ENCODE measurements around the gene RUNX3.
"Not testable (repeated sequence)": the region's sequence is repeated elsewhere in the genome, so short reads cannot be mapped to it uniquely, and the experiment has no call there.

RUNX3 gene

DNA sequence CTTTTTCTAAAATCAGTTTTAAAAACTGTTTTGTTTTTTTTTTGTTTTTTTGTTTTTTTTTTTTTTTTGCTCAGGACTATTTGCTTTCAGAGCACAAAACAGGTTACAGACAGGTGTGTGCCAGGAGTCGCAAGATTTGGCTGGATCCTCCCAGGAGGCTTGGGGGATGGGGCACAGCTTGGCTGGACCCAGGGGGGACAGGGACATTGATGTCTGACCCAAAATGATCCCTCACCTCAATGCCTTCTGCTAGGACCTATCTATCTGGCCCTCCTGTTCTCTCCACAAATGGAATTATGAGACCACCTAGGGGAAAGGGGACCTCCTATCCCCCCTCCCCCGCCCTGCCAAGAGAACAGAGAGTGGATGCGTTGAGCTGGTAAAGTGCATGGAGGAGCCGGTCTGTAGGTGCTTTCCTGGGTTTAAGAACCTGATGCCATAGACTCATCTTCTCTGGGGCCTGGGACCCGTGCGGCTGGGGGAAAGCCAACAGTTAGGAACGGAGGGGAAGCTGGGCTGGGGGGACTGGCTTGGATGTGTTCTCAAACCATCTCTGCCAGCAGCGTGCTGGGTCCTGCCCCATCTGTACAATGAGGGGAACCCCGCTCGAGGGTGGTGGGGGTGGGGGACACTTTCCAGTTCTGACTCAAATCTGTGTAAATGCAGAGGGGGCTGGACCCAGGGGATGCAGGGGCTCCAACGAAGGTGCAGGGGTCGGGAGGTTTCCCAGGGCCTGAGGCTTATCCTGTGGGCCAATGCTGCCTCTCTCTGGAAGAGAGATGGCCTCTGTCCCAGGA lies 28.9 kb downstream of the RUNX3 start:
- no peak for DNase-seq (ENCODE audit: low spot score)

GRCh38 chr1:24900486-24900849 lies 29.6 kb downstream of the RUNX3 start:
- DNase-seq (ENCODE audit: low spot score), result peak; percentile 7

DNA sequence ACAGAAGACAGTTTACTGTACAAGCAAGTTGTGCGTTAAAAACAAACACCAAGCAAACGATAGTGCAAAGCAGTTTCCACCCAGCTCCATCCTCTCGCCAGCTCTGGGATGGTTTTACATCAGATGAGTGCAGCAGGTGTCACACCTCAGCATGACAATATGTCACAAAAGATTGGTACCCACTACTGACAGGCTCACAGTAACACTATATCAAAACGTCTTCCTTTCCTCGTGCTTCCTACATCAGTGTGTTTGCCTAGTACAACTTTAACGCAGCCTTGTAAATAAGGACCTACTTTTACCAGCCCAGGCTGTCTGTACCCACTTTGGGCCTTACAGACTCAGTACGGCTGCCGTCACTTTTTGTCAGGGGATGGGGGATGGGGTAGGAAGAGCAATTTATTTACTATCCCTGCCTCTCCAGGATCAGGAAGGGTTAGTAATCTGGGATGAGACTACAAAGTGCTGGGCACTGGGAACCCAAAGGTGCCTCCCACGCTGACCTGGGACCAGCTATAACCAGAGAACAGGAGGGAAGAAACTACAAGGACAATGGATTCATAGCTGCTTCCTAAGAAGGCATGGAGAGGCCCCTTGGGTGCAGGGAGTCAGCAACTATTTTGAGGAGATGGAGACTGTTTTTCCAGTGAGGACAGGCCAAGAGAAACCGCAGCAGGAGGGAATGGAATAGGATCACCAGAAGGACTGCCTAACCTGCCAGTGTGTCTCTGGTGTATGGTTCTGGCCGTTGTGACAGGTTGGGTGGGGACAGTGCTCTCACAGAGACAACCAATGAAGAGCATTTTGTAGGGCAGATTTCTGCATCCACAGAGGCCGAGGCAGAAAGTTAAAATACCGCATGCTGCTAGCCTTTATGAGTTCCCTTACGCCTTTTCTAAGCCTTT lies 30.2 kb downstream of the RUNX3 start:
- peak; percentile 14 for DNase-seq (ENCODE audit: low spot score)

- no peak for DNase-seq (ENCODE audit: low spot score)
These were observed 31.1 kb downstream of the RUNX3 start for GRCh38 chr1:24898909-24899439.

DNA sequence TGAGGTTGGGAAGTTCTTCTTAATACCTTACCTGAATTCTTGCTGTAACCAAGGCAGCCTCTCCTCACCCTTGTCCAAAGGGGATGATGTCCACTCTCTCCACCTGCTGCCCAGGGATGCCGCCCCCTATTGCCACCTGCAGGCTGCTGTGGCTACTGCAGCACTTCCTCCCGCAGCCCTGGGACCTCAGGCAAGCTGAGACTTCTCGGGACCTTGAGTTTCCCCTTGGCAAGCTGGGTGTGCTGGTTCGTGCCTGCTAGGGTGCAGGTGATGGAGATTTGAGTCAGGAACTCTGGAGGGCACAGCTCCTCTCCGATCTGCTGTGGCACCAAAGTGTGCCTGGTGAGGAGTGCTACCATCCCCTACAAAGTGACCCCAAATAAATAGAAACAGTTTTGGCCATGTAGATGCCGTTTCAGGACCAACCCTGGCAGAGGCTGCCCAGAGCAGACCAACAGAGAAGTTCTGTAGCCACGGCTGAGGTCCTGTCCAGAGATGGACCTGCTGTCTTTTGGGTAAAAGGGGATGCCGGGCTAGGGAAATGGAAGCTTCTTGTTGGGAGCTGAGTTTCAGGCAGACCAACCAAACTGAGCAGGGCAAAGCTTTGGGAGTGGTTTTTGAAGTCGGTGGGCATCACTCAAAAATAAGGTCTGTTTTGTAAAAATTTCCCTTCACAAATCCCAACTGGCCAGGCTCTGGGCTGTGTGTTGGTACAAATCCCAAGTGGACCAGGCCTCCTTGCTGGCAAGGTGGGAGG lies 31.7 kb downstream of the RUNX3 start:
- DNase-seq (ENCODE audit: low spot score), result peak; percentile 71

DNA sequence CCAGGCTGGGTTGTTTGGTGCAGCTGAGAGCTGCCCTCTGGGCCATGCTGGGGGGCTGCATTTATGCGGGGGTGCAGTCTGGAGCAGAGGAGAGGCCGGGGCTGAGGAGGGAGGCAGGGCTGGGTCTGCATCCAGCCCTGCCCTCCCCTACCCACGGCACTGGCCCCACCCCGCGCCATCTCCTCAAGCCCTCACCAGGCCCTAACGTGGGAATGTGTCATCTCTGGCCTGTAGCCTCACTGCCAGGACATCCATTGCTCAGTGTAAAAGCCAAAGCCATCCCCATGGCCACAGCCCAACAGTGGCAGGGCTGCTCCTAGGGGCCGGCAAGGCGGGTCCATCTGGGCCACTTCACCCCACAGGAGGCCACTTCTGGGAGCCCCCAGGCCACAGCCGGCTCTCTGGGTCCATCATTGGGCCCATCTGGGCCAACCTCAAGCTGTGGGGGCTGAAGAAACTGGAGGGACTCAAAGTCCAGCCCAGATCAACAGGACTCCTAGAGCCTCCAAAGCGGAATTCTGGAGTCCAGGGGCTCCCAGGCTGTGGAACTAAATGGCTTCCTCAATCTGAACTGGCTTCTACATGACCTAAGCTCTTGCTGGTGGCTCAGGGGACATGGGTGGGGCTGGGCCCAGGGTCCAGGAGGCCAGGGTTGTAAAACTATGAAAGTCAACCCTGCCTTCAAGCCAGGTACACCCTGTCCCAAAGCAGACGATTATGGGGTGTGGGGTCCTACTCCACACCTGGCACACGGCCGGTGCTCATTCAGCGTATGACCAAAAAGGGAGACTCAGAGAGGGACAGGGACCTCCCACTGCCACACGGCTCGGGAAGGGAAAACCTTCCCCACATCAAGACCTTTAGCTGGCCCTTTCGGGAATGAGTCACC lies 32.6 kb downstream of the RUNX3 start:
- DNase-seq (ENCODE audit: low spot score), result peak; percentile 11

GRCh38 chr1:24896596-24897262 lies 33.3 kb downstream of the RUNX3 start:
- no peak for DNase-seq (ENCODE audit: low spot score)

GRCh38 chr1:24896176-24896575 lies 33.9 kb downstream of the RUNX3 start:
- no peak for DNase-seq (ENCODE audit: low spot score)

- DNase-seq (ENCODE audit: low spot score), result no peak
These were observed 34.6 kb downstream of the RUNX3 start for GRCh38 chr1:24895511-24895910.

DNA sequence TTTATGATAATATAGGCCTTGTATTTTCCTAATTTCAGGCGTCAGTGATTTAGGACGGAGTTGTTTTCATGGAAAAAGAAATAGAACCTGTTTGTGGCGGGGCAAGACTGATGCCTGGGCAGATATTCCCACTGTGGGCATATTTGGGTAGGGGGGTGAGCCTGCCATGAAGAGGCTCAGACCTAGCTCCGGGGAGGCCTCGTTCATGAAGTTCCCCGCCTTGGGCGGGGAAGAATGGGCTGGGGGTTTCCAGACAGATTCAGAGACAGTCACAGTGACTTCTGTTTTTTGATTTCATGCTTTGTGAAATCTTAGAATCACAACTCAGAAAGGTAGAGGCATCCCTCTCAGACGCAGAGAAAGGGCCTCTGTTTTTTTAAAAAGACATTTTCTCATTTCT lies 36.1 kb downstream of the RUNX3 start:
- no peak for DNase-seq (ENCODE audit: low spot score)

DNA sequence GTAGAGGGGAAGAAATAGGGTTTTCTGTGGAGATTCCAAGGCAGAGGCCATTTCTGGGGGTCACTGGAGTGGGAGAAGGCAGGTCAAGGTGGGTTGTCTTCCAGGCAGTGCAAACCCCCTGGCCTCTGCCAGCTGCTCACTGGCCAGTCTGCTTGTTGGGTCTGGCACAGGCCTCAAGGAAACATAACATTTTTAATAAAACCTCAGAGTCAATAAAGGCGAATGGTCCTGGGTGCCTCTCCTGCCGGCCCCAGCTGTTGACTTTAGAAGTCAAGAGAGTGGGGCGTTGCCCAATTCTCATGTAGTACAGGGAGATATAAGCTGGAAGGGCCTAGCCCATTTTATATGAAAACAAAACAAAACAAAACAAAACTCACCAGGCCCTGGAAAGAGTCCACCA lies 36.6 kb downstream of the RUNX3 start:
- no peak for DNase-seq (ENCODE audit: low spot score)

GRCh38 chr1:24892188-24893153 lies 37.6 kb downstream of the RUNX3 start:
- no peak for DNase-seq (ENCODE audit: low spot score)

DNA sequence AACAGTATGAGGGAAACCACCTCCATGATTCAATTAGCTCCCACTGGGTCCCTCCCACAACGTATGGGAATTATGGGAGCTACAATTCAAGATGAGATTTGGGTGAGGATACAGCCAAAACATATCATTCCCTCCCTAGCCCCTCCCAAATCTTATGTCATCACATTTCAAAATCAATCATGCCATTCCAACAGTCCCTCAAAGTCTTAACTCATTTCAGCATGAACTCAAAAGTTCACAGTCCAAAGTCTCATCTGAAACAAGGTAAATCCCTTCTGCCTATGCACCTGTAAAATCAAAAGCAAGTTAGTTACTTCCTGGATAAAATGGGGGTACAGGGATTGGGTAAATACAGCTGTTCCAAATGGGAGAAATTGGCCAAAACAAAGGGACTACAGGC lies 38.7 kb downstream of the RUNX3 start:
- DNase-seq (ENCODE audit: low spot score), result not testable (repeated sequence)

- no peak for DNase-seq (ENCODE audit: low spot score)
These were observed 39.2 kb downstream of the RUNX3 start for GRCh38 chr1:24890887-24891286.

GRCh38 chr1:24888971-24889676 lies 41.0 kb downstream of the RUNX3 start:
- DNase-seq (ENCODE audit: low spot score), result peak; percentile 65

DNA sequence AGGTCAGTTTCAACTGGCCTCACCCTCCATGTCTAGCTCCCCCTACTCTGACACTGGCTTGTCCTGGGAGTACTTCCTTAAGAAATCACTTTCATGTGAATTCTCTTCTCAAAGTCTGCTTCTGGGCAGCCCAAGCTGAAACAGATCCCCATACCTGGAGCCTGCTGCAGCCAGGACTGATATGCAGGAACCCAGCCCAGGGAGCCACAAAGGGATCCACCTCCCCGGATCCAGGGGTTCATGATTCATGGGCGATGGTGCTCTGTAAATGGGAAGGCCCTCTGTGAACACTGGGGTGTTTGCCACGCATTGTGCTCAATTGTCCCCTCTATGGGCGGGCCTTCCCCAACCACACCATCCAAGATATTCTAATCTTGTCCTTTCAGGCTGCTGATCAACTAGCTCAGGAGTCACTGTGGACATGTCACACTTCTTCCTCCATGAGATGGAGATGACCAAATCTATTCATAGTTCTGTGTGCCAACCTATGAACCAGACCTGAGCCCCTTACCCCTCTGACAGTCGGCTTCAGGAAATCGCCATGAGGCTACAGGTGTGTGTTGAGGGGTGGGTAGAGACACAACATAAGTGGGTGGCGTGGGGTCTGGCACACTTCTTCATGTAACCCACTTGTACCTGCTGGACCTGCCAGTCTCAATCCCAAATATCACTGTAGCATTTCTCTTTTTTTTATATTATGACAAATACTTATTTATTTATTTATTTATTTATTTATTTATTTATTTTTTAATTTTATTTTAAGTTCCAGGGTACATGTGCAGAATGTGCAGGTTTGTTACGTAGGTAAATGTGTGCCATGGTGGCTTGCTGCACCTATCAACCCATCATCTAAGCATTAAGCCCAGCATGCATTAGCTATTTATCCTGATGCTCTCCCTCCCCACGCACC lies 41.8 kb downstream of the RUNX3 start:
- DNase-seq (ENCODE audit: low spot score), result no peak

GRCh38 chr1:24886241-24886640 lies 43.8 kb downstream of the RUNX3 start:
- DNase-seq (ENCODE audit: low spot score), result no peak

DNA sequence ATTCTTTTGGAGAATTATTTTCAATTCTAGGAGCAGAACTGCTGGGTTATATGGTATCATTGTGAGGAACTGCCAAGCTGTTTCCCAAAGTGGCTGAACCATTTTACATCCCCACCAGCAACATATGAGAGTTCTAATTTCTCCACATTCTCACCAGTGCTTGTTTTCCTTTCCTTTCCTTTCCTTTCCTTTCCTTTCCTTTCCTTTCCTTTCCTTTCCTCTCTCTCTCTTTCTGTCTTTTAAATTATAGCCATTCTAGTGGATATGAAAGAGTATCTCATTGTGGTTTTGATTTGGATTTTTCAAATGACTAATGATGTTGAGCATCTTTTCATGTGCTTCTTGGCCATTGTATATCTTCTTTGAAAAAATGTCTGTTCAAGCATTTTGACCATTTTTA lies 45.3 kb downstream of the RUNX3 start:
- no peak for DNase-seq (ENCODE audit: low spot score)
